SU-DHL-6 (cell line): ENCODE data around the gene ACLY.

Source experiments
- H2AFZ ChIP-seq: fragments of 200-600 bp; sonication (generic); 2 replicates; pipeline ENCODE4 v1.6.1; 2014; ENCODE audit warnings: low read depth, mild to moderate bottlenecking, moderate library complexity, mixed read lengths, antibody characterized with exemption, low read length; ENCODE audit not compliant: severe bottlenecking
- H3F3A ChIP-seq: fragments of 200-600 bp; shearing (Covaris generic); 2 replicates; pipeline ENCODE4 v1.6.0; 2016; ENCODE audit warnings: antibody characterized with exemption, mild to moderate bottlenecking; ENCODE audit not compliant: insufficient read depth
- H3K27ac ChIP-seq: fragments of 200-600 bp; sonication (generic); 2 replicates; pipeline ENCODE4 v1.5.1; 2016; ENCODE audit warnings: low read depth, mild to moderate bottlenecking, low read length, moderate library complexity, mixed read lengths
- H3K27me3 ChIP-seq: fragments of 200-600 bp; sonication (generic), shearing (Covaris generic); 2 replicates; pipeline ENCODE4 v1.6.0; 2014; ENCODE audit warnings: mild to moderate bottlenecking, low read length
- H3K36me3 ChIP-seq: fragments of 200-600 bp; sonication (generic); 2 replicates; pipeline ENCODE4 v1.6.1; 2014; ENCODE audit warnings: mild to moderate bottlenecking, low read length, mixed read lengths
- H3K4me2 ChIP-seq: fragments of 300-600, 200-600 bp; shearing (Covaris generic), sonication (generic); 2 replicates; pipeline ENCODE4 v1.6.0; 2014; ENCODE audit warnings: low read length, low read depth, mild to moderate bottlenecking; ENCODE audit not compliant: poor library complexity, severe bottlenecking
- H3K4me3 ChIP-seq: fragments of 200-600 bp; sonication (generic); 2 replicates; pipeline ENCODE4 v1.5.1; 2014; ENCODE audit warnings: antibody characterized with exemption, low read length, mild to moderate bottlenecking, mixed read lengths; ENCODE audit not compliant: insufficient read depth, poor library complexity, severe bottlenecking
- H3K79me2 ChIP-seq: fragments of 200-600 bp; sonication (generic); 2 replicates; pipeline ENCODE4 v1.6.1; 2014; ENCODE audit warnings: mild to moderate bottlenecking, low read length, moderate library complexity; ENCODE audit not compliant: insufficient read depth
- H3K9ac ChIP-seq: fragments of 200-600 bp; sonication (generic); 2 replicates; pipeline ENCODE4 v1.7.0; 2014; ENCODE audit warnings: mild to moderate bottlenecking, low read length
- H3K9me2 ChIP-seq: fragments of 200-600 bp; sonication (generic); replicated peaks from 2 replicates; pipeline ENCODE4 v1.6.1; 2014; ENCODE audit warnings: low read length; ENCODE audit not compliant: insufficient read depth
- H3K9me3 ChIP-seq: fragments of 200-600 bp; sonication (generic); 2 replicates; pipeline ENCODE4 v1.6.1; 2014; ENCODE audit warnings: low read length, mixed read lengths; ENCODE audit not compliant: insufficient read depth
- H4K20me1 ChIP-seq: fragments of 200-600 bp; sonication (generic); 2 replicates; pipeline ENCODE4 v1.6.1; 2014; ENCODE audit warnings: low read depth, mild to moderate bottlenecking, antibody characterized with exemption, low read length, moderate library complexity, mixed read lengths
- EZH2phosphoT487 ChIP-seq: fragments of 200-600 bp; sonication (generic), shearing (Covaris generic); conservative IDR thresholded peaks from 2 replicates; pipeline ENCODE4 v1.6.1; 2018; ENCODE audit warnings: mild to moderate bottlenecking, antibody characterized with exemption, low read length, moderate library complexity, mixed read lengths
- TF ChIP-seq, protein P1 (sequence below): fragments of 200-600 bp; sonication (generic); IDR thresholded peaks from one replicate; pipeline ENCODE4 v1.5.1; 2017; ENCODE audit warnings: antibody characterized with exemption, mild to moderate bottlenecking, low read length, moderate library complexity; ENCODE audit not compliant: insufficient read depth, poor library complexity, severe bottlenecking

ACLY gene

DNA sequence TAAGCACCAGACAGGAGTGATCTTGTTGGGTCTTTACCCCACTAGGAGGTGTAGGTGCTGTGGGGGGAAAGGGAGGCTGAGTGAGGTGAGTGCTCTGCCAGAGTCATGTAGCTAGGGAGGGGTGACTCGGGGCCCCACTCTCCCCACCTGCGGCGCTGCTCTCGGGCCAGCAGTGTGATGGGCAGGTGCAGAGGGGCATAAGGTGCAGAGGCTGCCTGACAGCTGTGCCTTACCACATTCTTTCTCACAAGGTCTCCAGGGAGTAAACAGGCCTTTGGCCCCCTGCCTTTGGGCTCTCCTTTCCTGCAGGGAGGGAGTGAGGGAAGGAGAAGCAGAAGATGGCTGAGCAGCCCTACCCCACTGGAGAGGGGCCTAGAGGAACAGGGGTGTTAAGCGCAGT, 43.4 kb upstream of the ACLY start:
- Histone ChIP-seq H3K4me2 (no peak overlapping the region), H3K9me3 (no peaks in the 10 kb centered on the region), H3K4me3 (no peak overlapping the region), H3K36me3 (no peaks in the 10 kb centered on the region), H3F3A (0 out of 2 replicates have a peak, but pooled peaks cover 10% of the 10 kb centered on the region), H4K20me1 (no peaks in the 10 kb centered on the region), H3K27ac (no peak overlapping the region), H3K9me2 (no peaks in the 10 kb centered on the region), H3K27me3 (no peaks in the 10 kb centered on the region), H3K9ac (no peak overlapping the region), H2AFZ (no peak overlapping the region), H3K79me2 (peaks cover 4% of the 10 kb centered on the region)
- TF ChIP-seq EZH2phosphoT487, result no peak
- TF ChIP-seq, protein P1, sequence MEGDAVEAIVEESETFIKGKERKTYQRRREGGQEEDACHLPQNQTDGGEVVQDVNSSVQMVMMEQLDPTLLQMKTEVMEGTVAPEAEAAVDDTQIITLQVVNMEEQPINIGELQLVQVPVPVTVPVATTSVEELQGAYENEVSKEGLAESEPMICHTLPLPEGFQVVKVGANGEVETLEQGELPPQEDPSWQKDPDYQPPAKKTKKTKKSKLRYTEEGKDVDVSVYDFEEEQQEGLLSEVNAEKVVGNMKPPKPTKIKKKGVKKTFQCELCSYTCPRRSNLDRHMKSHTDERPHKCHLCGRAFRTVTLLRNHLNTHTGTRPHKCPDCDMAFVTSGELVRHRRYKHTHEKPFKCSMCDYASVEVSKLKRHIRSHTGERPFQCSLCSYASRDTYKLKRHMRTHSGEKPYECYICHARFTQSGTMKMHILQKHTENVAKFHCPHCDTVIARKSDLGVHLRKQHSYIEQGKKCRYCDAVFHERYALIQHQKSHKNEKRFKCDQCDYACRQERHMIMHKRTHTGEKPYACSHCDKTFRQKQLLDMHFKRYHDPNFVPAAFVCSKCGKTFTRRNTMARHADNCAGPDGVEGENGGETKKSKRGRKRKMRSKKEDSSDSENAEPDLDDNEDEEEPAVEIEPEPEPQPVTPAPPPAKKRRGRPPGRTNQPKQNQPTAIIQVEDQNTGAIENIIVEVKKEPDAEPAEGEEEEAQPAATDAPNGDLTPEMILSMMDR, result no peak

GRCh38 chr17:41959336-41960095, 40.8 kb upstream of the ACLY start:
- Histone ChIP-seq H3K4me3 (no peak overlapping the region), H3K36me3 (no peaks in the 10 kb centered on the region), H3F3A (no peaks in the 10 kb centered on the region), H3K9me3 (no peaks in the 10 kb centered on the region), H3K9me2 (no peaks in the 10 kb centered on the region), H3K27me3 (no peaks in the 10 kb centered on the region), H4K20me1 (no peaks in the 10 kb centered on the region), H3K9ac (no peak overlapping the region), H3K79me2 (no peaks in the 10 kb centered on the region), H2AFZ (no peak overlapping the region), H3K27ac (no peak overlapping the region), H3K4me2 (no peak overlapping the region)
- TF ChIP-seq, protein P1, result peak; percentile 19
- TF ChIP-seq EZH2phosphoT487, result no peak

- Histone ChIP-seq H2AFZ (no peak overlapping the region), H3K79me2 (no peaks in the 10 kb centered on the region), H3K36me3 (no peaks in the 10 kb centered on the region), H3K27me3 (no peaks in the 10 kb centered on the region), H4K20me1 (no peaks in the 10 kb centered on the region), H3K27ac (no peak overlapping the region), H3K9me2 (no peaks in the 10 kb centered on the region), H3K9ac (no peak overlapping the region), H3F3A (no peaks in the 10 kb centered on the region), H3K4me3 (no peak overlapping the region), H3K9me3 (no peaks in the 10 kb centered on the region), H3K4me2 (no peak overlapping the region)
- TF ChIP-seq, protein P1, result no peak
- no peak for TF ChIP-seq EZH2phosphoT487
Measured at GRCh38 chr17:41959030-41959335, 40.2 kb upstream of the ACLY start.
